ENCODE measurements around the gene ARHGAP6. TPM values are rescaled to one million over a fixed set of nuclear protein-coding genes. Genes with fewer than 3 reads are reported as not detected.
A peak's percentile ranks its signal among the peaks of the same experiment; 100 is the strongest.
"Not testable (repeated sequence)": the region's sequence is repeated elsewhere in the genome, so short reads cannot be mapped to it uniquely, and the experiment has no call there.

Gene ARHGAP6
- polyA plus RNA-seq, 3 donors, result 13.9 to 19.4 (median 15.4) TPM

DNA sequence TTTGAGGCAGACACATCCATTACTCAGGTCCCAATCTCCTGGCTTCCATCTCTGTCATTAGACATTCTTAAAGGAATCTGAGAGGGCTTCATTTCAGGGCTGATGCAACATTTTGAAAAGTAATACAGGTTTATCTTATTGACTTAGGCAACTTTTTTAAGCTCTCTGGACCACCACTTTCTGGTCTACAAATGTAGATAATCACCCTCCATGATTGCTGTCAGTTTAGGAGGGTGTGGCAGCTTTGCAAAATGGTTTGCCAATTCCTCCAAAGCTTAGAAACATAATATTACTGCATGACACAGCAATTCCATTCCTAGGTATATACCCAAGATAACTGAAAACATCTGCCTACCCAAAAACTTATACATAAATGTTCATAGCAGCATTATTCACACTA, 77.6 kb downstream of the ARHGAP6 start:
- DNase-seq (ENCODE audit: extremely low read depth in 1 of 11, low read depth in 9 of 11, low spot score in 4 of 11), result no peak

GRCh38 chrX:11585174-11585573, 80.5 kb downstream of the ARHGAP6 start:
- DNase-seq (ENCODE audit: extremely low read depth in 1 of 11, low read depth in 9 of 11, low spot score in 4 of 11), result no peak

- DNase-seq (ENCODE audit: extremely low read depth in 1 of 11, low read depth in 9 of 11, low spot score in 4 of 11), result no peak
These were observed 84.9 kb downstream of the ARHGAP6 start for GRCh38 chrX:11580789-11581188.

- DNase-seq (ENCODE audit: extremely low read depth in 1 of 11, low read depth in 9 of 11, low spot score in 4 of 11), result peak in 1 of 11 donors; percentile 10
These were observed 85.8 kb downstream of the ARHGAP6 start for GRCh38 chrX:11579636-11580600.

- not testable (repeated sequence) for DNase-seq (ENCODE audit: extremely low read depth in 1 of 11, low read depth in 9 of 11, low spot score in 4 of 11)
These were observed 87.4 kb downstream of the ARHGAP6 start for GRCh38 chrX:11578301-11578700.

GRCh38 chrX:11577603-11578002, 88.1 kb downstream of the ARHGAP6 start:
- no peak for DNase-seq (ENCODE audit: extremely low read depth in 1 of 11, low read depth in 9 of 11, low spot score in 4 of 11)

DNA sequence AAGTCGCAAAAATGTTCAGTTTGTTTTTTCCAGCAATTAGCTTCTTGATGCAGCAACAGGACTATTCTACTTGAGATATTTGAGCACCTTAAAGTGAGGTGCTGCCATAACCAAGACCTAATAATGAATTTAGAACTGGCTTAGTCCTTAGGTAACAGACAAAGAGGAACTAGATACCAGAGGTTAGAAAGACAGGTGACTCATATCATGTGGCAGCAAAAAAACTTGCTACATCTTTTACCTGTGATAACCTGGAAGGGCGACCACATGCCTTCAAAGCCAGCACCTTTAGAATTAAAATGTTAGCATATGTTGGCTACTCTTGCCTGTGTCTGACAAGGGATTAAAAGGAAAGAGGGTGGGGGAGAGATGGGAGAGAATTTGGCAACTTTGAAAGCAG, 90.4 kb downstream of the ARHGAP6 start:
- DNase-seq (ENCODE audit: extremely low read depth in 1 of 11, low read depth in 9 of 11, low spot score in 4 of 11), result no peak

- DNase-seq (ENCODE audit: extremely low read depth in 1 of 11, low read depth in 9 of 11, low spot score in 4 of 11), result no peak
These were observed 98.0 kb downstream of the ARHGAP6 start for GRCh38 chrX:11567528-11568220.

DNA sequence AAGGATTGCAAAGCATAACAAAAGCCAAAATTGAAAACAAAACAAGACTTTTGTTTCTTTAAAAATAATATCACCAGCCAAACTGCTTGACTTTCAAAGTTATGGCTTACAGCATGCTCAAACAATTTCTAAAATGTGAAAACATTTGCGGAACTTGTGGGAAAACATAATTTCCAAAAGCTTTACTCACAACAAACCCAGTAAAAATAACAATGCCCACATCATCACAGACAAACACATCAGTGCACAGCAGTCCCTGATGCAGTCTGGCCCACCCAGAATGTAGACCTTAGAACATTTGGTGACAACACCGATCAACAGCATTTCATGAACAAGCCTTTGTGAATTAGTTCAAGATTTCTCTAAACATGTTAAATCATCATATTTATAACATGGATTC, 98.9 kb downstream of the ARHGAP6 start:
- no peak for DNase-seq (ENCODE audit: extremely low read depth in 1 of 11, low read depth in 9 of 11, low spot score in 4 of 11)

GRCh38 chrX:11566173-11566572, 99.5 kb downstream of the ARHGAP6 start:
- DNase-seq (ENCODE audit: extremely low read depth in 1 of 11, low read depth in 9 of 11, low spot score in 4 of 11), result no peak

DNA sequence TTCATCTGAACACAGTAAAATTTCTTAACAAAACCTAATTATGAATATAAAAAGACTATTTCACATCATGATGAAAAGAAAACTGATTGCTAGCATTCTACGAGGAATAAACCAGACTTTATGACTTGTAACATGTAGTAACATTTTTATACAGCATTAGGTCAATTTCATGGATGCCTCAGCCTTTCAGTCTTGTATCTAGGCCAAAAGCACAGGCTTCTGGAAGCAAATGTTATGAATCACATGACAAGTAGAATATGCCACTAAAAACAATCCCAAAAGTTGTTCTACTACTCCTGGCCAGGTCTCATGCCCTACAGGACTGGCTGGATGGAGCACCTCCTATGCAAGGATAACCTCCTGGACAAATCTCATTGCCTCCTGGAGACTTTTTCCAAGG, 101.2 kb downstream of the ARHGAP6 start:
- DNase-seq (ENCODE audit: extremely low read depth in 1 of 11, low read depth in 9 of 11, low spot score in 4 of 11), result no peak

DNA sequence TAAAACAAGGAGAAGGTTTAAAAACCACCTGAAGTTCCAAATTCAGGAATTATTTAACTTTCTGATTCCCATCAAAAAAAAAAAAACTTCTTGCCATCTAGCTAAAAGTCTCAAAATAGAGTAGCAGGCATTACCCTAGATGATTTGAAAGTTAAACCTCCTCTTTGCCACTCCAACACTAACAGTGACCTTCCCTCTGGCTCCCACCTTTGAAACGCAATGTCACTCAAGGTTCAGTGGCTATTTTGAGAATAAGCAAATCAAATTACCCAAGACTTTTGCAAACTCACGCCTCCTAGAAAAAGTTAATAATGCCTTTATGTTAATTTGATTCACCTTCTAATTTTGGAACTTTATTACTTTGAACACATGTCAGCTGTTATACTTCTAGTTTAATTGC, 103.2 kb downstream of the ARHGAP6 start:
- no peak for DNase-seq (ENCODE audit: extremely low read depth in 1 of 11, low read depth in 9 of 11, low spot score in 4 of 11)

- DNase-seq (ENCODE audit: extremely low read depth in 1 of 11, low read depth in 9 of 11, low spot score in 4 of 11), result no peak
These were observed 106.7 kb downstream of the ARHGAP6 start for GRCh38 chrX:11558972-11559371.

GRCh38 chrX:11557120-11557519, 108.6 kb downstream of the ARHGAP6 start:
- no peak for DNase-seq (ENCODE audit: extremely low read depth in 1 of 11, low read depth in 9 of 11, low spot score in 4 of 11)

DNA sequence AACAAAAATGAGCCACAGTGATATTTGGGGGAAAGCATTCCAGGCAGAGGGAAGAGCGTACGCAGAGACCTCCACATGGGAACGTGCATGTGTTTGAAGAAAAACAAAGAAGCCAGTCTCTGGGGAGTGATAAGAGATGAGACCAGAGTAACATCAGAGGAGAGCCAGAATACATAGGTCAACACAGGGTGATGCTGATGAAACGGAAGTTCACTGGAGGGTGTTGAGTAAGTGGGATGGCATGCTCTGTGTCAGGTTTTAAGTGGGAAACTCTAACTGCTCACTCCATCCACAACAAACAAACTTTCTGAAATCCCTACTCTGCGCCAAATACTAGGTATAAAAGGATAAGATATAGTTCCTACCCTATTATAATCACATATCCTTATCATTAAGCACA, 110.0 kb downstream of the ARHGAP6 start:
- DNase-seq (ENCODE audit: extremely low read depth in 1 of 11, low read depth in 9 of 11, low spot score in 4 of 11), result no peak

DNA sequence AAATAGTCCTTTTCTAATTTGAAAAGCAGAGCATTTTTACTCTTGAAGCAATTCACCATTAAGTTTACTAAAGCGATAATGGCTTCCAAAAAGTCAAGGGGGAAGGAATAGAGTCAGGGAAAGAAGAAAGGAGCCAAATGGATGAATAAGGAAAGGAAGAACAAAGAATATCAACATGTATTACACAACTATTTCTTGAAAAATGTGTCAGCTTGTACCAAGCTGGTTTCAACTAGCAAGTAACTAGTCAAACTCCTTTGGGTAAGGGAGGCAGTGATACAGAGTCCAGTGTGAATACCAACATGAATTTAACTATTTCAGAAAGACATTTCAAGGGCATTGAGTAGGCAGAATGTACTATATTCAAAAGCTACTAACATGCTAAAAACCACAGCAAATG, 112.1 kb downstream of the ARHGAP6 start:
- no peak for DNase-seq (ENCODE audit: extremely low read depth in 1 of 11, low read depth in 9 of 11, low spot score in 4 of 11)

GRCh38 chrX:11551151-11551550, 114.6 kb downstream of the ARHGAP6 start:
- DNase-seq (ENCODE audit: extremely low read depth in 1 of 11, low read depth in 9 of 11, low spot score in 4 of 11), result no peak

GRCh38 chrX:11546917-11547316, 118.8 kb downstream of the ARHGAP6 start:
- no peak for DNase-seq (ENCODE audit: extremely low read depth in 1 of 11, low read depth in 9 of 11, low spot score in 4 of 11)

GRCh38 chrX:11543249-11543648, 122.5 kb downstream of the ARHGAP6 start:
- DNase-seq (ENCODE audit: extremely low read depth in 1 of 11, low read depth in 9 of 11, low spot score in 4 of 11), result no peak

GRCh38 chrX:11541510-11541909, 124.2 kb downstream of the ARHGAP6 start:
- DNase-seq (ENCODE audit: extremely low read depth in 1 of 11, low read depth in 9 of 11, low spot score in 4 of 11), result no peak
